Neural progenitor cell (in vitro differentiated cells): ENCODE data around the gene SGO2. TPM values are rescaled to one million over a fixed set of nuclear protein-coding genes. Genes with fewer than 3 reads are reported as not detected.

Experiments used
- DNase-seq: peaks from one replicate; pipeline ENCODE4 v3.0.0-alpha.2; 2016; ENCODE audit warnings: low spot score
- H2AFZ ChIP-seq: fragments of 200-600 bp; sonication (generic); replicated peaks from 2 replicates; pipeline ENCODE4 v1.6.1; 2016; ENCODE audit warnings: antibody characterized with exemption
- H3F3A ChIP-seq: fragments of 200-600 bp; sonication (generic); 2 replicates; pipeline ENCODE4 v1.6.1; 2016; ENCODE audit warnings: antibody characterized with exemption, low read depth
- H3K27ac ChIP-seq: fragments of 200-600 bp; sonication (generic); 2 replicates; pipeline ENCODE4 v1.5.1; 2016; ENCODE audit warnings: mild to moderate bottlenecking
- H3K27me3 ChIP-seq: fragments of 200-600 bp; sonication (generic); 2 replicates; pipeline ENCODE4 v1.6.1; 2016; ENCODE audit warnings: mild to moderate bottlenecking, moderate library complexity
- H3K36me3 ChIP-seq: fragments of 200-600 bp; sonication (generic); 2 replicates; pipeline ENCODE4 v1.5.1; 2016
- H3K4me1 ChIP-seq: fragments of 200-600 bp; sonication (generic); 2 replicates; pipeline ENCODE4 v1.6.1; 2016; ENCODE audit warnings: mixed run types
- H3K4me2 ChIP-seq: fragments of 200-600 bp; sonication (generic); 2 replicates; pipeline ENCODE4 v1.6.1; 2016
- H3K4me3 ChIP-seq: fragments of 200-600 bp; sonication (generic); 2 replicates; pipeline ENCODE4 v1.5.1; 2016
- H3K79me2 ChIP-seq: fragments of 200-600 bp; sonication (generic); 2 replicates; pipeline ENCODE4 v1.6.1; 2016; ENCODE audit warnings: low read depth
- H3K9ac ChIP-seq: fragments of 200-600 bp; sonication (generic); 2 replicates; pipeline ENCODE4 v1.6.1; 2016
- H3K9me3 ChIP-seq: fragments of 200-600 bp; sonication (generic); 2 replicates; pipeline ENCODE4 v1.5.1; 2016; ENCODE audit warnings: low read depth
- H4K20me1 ChIP-seq: fragments of 200-600 bp; sonication (generic); 2 replicates; pipeline ENCODE4 v1.6.1; 2016; ENCODE audit warnings: low read depth
- H3K27ac Mint-ChIP-seq: 3 replicates; pipeline ENCODE4 v1.8.0; 2021; ENCODE audit warnings: mixed read lengths
- H3K27me3 Mint-ChIP-seq: 2 replicates; pipeline ENCODE4 v1.8.0; 2022; ENCODE audit warnings: low read depth, mild to moderate bottlenecking, inconsistent platforms, moderate library complexity, mixed read lengths; ENCODE audit not compliant: insufficient read depth
- H3K36me3 Mint-ChIP-seq: 3 replicates; pipeline ENCODE4 v1.8.0; 2021; ENCODE audit warnings: mixed read lengths
- H3K4me1 Mint-ChIP-seq: 3 replicates; pipeline ENCODE4 v1.8.0; 2021; ENCODE audit warnings: mixed read lengths
- H3K4me3 Mint-ChIP-seq: 3 replicates; pipeline ENCODE4 v1.8.0; 2021; ENCODE audit warnings: mild to moderate bottlenecking, moderate library complexity, mixed read lengths
- H3K9me3 Mint-ChIP-seq: 3 replicates; pipeline ENCODE4 v1.8.0; 2020; ENCODE audit warnings: mixed read lengths
- CTCF ChIP-seq: fragments of 200-600 bp; sonication (generic); IDR thresholded peaks from 2 replicates; pipeline ENCODE4 v1.5.1; 2017; ENCODE audit warnings: antibody characterized with exemption, mild to moderate bottlenecking
- EZH2 ChIP-seq: fragments of 200-600 bp; sonication (generic); IDR thresholded peaks from 2 replicates; pipeline ENCODE4 v1.6.1; 2017; ENCODE audit warnings: antibody characterized with exemption, mild to moderate bottlenecking, moderate library complexity
- EZH2phosphoT487 ChIP-seq: fragments of 200-600 bp; sonication (generic); IDR thresholded peaks from 2 replicates; pipeline ENCODE4 v1.6.1; 2017; ENCODE audit warnings: antibody characterized with exemption
- total RNA-seq: library from RNA; depleted of rRNA; stranded (reverse); fragments of >200 nt; gene quantifications from 2 replicates; pipeline ENCODE4 v1.2.3, GENCODE V29; 2015; ENCODE audit warnings: low replicate concordance

The SGO2 gene
- total RNA-seq, 1 donor from 2014 or later = 83.8 TPM

DNA sequence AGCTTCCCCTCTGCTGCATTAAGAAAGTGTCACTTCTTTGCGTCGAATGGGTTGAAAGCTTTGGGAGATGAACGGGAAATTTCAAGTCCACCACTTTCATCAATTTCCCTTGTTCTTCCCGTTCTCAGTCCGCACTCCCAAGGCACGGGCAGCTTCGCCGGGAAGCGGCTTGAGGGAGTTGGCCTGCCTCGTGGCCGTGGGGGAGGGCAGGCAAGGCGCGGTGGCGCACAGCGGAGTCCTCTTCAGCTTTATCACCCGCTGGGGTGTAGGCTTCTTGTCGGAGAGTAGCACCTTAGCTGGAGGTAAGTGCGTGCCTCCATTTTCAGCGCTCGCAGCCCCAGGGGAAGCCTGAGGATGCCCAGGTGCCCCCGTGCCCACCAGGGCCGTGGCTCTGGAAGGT, 36.0 kb upstream of the SGO2 start:
- Histone ChIP-seq H3K4me3 (no peak overlapping the region), H3K9ac (no peak overlapping the region), H4K20me1 (no peaks in the 10 kb centered on the region), H2AFZ (no peak overlapping the region), H3K27ac (no peak overlapping the region), H3F3A (no peaks in the 10 kb centered on the region), H3K9me3 (no peaks in the 10 kb centered on the region), H3K4me1 (no peaks in the 10 kb centered on the region), H3K27me3 (no peaks in the 10 kb centered on the region), H3K4me2 (no peak overlapping the region), H3K79me2 (no peaks in the 10 kb centered on the region), H3K36me3 (no peaks in the 10 kb centered on the region)
- Mint-ChIP-seq H3K36me3 (peaks cover 30% of the 10 kb centered on the region), H3K9me3 (no peaks in the 10 kb centered on the region), H3K27me3 (peaks cover under 1% of the 10 kb centered on the region), H3K4me3 (no peak overlapping the region), H3K4me1 (peaks cover 6% of the 10 kb centered on the region), H3K27ac (no peak overlapping the region)
- TF ChIP-seq EZH2 (no peak), CTCF (no peak), EZH2phosphoT487 (no peak)
- DNase-seq = no peak

GRCh38 chr2:200492656-200493055, 33.4 kb upstream of the SGO2 start:
- Histone ChIP-seq H3K79me2 (no peaks in the 10 kb centered on the region), H3K4me2 (no peak overlapping the region), H3K4me3 (no peak overlapping the region), H3F3A (no peaks in the 10 kb centered on the region), H3K27me3 (no peaks in the 10 kb centered on the region), H4K20me1 (no peaks in the 10 kb centered on the region), H3K4me1 (no peaks in the 10 kb centered on the region), H3K9me3 (no peaks in the 10 kb centered on the region), H3K36me3 (no peaks in the 10 kb centered on the region), H2AFZ (no peak overlapping the region), H3K9ac (no peak overlapping the region), H3K27ac (no peak overlapping the region)
- no peak for TF ChIP-seq EZH2
- no peak for TF ChIP-seq EZH2phosphoT487
- no peak for TF ChIP-seq CTCF
- no peaks in the 10 kb centered on the region for H3K4me1 Mint-ChIP-seq
- no peak for DNase-seq
- H3K27ac Mint-ChIP-seq = no peak overlapping the region
- H3K36me3 Mint-ChIP-seq = peaks cover 31% of the 10 kb centered on the region
- H3K9me3 Mint-ChIP-seq = no peaks in the 10 kb centered on the region
- H3K27me3 Mint-ChIP-seq = no peaks in the 10 kb centered on the region
- no peak overlapping the region for H3K4me3 Mint-ChIP-seq

- TF ChIP-seq EZH2phosphoT487 (no peak), CTCF (no peak), EZH2 (no peak)
- H3K9ac ChIP-seq = no peak overlapping the region
- Mint-ChIP-seq H3K27me3 (no peaks in the 10 kb centered on the region), H3K36me3 (peaks cover 34% of the 10 kb centered on the region), H3K4me1 (no peaks in the 10 kb centered on the region), H3K27ac (no peak overlapping the region), H3K9me3 (peaks cover under 1% of the 10 kb centered on the region), H3K4me3 (no peak overlapping the region)
- no peak overlapping the region for H3K27ac ChIP-seq
- no peaks in the 10 kb centered on the region for H3K4me1 ChIP-seq
- no peak overlapping the region for H2AFZ ChIP-seq
- no peak for DNase-seq
- H3K4me2 ChIP-seq = no peak overlapping the region
- no peaks in the 10 kb centered on the region for H3F3A ChIP-seq
- H3K4me3 ChIP-seq = no peak overlapping the region
- no peaks in the 10 kb centered on the region for H3K9me3 ChIP-seq
- H3K36me3 ChIP-seq = no peaks in the 10 kb centered on the region
- H4K20me1 ChIP-seq = no peaks in the 10 kb centered on the region
- H3K79me2 ChIP-seq = no peaks in the 10 kb centered on the region
- H3K27me3 ChIP-seq = no peaks in the 10 kb centered on the region
Observed at GRCh38 chr2:200494048-200494447, 32.0 kb upstream of the SGO2 start.

GRCh38 chr2:200496696-200497095, 29.3 kb upstream of the SGO2 start:
- peaks cover 4% of the 10 kb centered on the region for H3K9me3 Mint-ChIP-seq
- no peaks in the 10 kb centered on the region for H3K9me3 ChIP-seq
- H3F3A ChIP-seq = no peaks in the 10 kb centered on the region
- DNase-seq = no peak
- H3K4me1 ChIP-seq = no peaks in the 10 kb centered on the region
- H3K27ac Mint-ChIP-seq = peak overlapping the region; percentile 63
- TF ChIP-seq CTCF (no peak), EZH2 (no peak), EZH2phosphoT487 (no peak)
- H3K9ac ChIP-seq = no peak overlapping the region
- no peak overlapping the region for H3K4me3 Mint-ChIP-seq
- H3K27me3 Mint-ChIP-seq = no peaks in the 10 kb centered on the region
- no peaks in the 10 kb centered on the region for H4K20me1 ChIP-seq
- H3K27me3 ChIP-seq = no peaks in the 10 kb centered on the region
- no peaks in the 10 kb centered on the region for H3K36me3 ChIP-seq
- H2AFZ ChIP-seq = no peak overlapping the region
- no peak overlapping the region for H3K4me3 ChIP-seq
- H3K4me2 ChIP-seq = no peak overlapping the region
- H3K27ac ChIP-seq = no peak overlapping the region
- no peaks in the 10 kb centered on the region for H3K79me2 ChIP-seq
- peaks cover 19% of the 10 kb centered on the region for H3K36me3 Mint-ChIP-seq
- no peaks in the 10 kb centered on the region for H3K4me1 Mint-ChIP-seq
